Hindlimb muscle (tissue), 1 donor: Measurements from ENCODE around the gene TTLL10. TPM values are rescaled to one million over a fixed set of nuclear protein-coding genes. Genes with fewer than 3 reads are reported as not detected.

Experiments
- DNase-seq: peaks from one replicate; pipeline ENCODE4 v3.0.0-alpha.2; 2013
- polyA plus RNA-seq: library from polyadenylated mRNA; unstranded; fragments of 120-200 nt; gene quantifications from one replicate; pipeline ENCODE4 v1.2.1, GENCODE V29; 2013; ENCODE audit not compliant: insufficient read length

TTLL10 gene
- polyA plus RNA-seq = 0.25 TPM

DNA sequence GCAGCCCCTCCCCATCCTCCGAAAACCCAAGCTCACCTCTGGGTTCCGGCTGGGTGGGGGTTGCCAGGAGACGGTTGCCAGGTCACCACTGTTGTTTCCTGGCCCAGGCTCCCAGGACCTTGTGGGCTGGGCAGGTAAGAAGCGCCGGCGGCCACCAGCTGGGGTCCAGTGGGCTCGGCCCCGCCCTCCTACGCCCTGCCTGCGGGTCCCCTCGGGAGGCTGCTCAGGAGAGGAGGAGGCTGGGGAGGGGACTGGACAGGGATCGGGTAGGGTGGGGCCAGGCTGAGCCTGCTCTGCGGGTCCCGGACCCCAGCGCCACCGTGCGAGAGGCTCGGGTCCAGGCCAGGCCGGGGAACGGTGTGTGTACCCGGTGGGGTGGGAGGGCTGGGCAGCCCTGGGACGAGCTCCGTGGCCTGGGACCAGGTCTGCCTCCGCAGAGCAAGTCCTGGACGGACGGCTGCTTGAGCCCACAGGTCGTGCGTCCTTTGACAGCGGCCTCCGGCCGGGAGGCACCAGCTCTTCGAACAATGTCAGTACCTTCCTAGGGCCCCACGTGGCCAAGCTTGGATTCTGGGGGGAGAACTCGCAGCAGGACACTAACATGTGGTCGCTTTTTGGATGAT is at the start of gene TTLL10:
TSS of gene TTLL10 (plus strand) at position 88 of the 623 bp plus-strand sequence. CDS start 5,336 bp downstream, outside the sequence.
- no peak for DNase-seq

- DNase-seq = no peak
Measured at GRCh38 chr1:1124508-1124785, 49.2 kb upstream of the TTLL10 start.

- DNase-seq = no peak
Measured at GRCh38 chr1:1124786-1125642, 48.7 kb upstream of the TTLL10 start.

GRCh38 chr1:1125945-1126344 is 47.7 kb upstream of the TTLL10 start:
- DNase-seq = no peak

- DNase-seq = no peak
Measured at GRCh38 chr1:1127551-1128451, 45.9 kb upstream of the TTLL10 start.

GRCh38 chr1:1128454-1129139 is 45.1 kb upstream of the TTLL10 start:
- no peak for DNase-seq

DNA sequence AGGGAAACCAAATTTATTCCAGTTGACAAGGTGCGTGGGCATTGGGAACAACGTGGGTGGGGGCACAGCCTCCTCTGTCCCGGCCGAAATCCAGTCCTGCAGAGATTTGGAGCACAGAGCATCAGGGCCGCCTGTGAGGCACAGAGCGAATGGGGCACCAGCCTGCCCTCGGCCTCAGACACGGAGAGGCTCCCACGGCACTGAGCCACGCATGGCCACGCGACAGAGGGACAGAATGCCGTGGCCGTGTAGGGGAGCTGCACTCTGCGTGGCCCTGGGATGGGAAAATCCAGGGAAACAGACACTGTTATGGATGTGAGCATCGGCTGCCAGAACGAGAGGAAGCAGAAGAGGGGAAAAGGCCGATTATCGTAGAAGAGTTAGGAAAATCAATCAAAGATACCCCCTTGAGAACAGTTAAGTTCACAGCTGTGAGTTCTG is 44.3 kb upstream of the TTLL10 start:
- peak; percentile 57 for DNase-seq

DNA sequence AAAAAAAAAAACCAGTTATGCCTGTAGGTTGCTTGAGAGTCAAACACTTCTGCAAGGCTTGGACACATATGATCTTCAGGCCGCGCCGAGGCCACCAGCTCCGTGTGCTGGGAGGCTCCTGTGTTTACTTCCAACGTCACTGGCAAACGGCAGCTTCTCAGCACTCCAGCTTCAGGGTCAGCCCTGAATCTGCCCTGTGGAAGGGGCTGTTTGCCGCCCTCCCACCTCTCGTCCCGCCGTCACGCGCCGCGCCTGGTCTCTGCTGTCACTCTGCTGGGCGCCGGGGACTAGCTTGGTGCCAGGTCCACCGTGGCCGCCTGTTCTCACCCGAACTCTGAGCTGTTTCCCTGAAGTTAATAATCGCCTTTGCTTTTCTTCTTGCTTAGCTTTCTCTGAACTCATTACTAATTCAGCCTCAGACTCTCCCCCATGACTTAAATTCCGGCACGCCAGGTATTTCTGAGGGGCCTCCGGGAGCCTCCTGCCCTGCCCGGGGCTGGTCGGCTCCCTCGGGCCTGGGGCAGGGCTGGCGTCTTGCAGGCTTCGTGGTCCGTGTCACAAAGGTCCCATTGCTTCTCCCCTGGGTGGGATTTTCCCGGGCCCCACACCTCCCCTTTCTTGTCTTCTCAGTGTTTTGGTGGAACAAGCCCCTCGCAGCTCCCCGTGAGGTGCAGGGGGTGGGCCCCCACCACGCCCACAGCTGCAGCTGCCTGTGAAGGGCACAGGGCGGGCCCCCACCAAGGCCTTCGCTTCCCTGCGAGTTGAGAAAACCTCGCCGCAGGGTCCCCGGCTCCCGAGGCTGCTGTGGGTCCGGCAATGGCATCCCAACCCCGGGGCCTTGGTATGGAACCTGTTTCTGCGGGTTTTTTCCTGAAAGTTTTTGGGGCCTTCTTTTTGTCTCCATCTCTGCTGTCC is 43.2 kb upstream of the TTLL10 start:
- DNase-seq = no peak

- no peak for DNase-seq
Measured at GRCh38 chr1:1132042-1132950, 41.4 kb upstream of the TTLL10 start.

GRCh38 chr1:1132956-1133750 is 40.5 kb upstream of the TTLL10 start:
- peak; percentile 80 for DNase-seq

- no peak for DNase-seq
Measured at GRCh38 chr1:1134300-1134970, 39.2 kb upstream of the TTLL10 start.

DNA sequence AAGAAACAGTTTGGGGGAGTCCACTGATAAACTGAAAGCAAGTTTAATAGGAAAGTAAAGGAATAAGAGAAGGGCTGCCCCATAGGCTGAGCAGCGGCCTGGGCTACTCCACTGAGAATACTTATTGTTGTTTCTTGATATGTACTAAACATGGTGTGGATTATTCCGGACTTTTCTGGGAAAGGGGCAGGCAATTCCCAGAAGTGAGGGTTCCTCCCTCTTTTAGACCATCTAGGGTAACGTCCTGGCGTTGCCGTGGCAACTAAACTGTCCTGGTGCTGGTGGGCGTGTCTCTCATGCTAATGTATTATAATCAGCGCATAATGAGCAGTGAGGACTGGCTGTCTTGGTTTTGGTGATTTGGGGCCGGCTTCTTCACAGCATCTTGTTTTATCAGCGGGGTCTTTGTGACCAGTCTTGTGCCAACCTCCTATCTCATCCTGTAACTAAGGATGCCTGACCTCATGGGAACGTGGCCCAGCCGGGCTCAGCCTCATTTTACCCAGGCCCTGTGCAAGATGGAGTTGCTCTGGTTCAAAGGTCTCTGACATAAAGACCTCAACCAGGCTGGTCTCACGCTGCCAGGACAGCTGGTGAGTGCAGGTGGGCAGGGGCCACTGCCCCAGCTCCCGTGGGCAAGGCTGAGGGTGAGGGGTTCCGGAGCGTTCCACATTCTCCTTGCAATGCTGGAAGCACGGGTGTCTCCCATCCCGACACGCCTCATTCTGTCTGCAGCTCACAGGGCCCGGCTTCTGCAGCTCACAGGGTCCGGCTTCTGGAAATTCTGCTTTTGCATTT is 38.1 kb upstream of the TTLL10 start:
- DNase-seq = no peak

DNA sequence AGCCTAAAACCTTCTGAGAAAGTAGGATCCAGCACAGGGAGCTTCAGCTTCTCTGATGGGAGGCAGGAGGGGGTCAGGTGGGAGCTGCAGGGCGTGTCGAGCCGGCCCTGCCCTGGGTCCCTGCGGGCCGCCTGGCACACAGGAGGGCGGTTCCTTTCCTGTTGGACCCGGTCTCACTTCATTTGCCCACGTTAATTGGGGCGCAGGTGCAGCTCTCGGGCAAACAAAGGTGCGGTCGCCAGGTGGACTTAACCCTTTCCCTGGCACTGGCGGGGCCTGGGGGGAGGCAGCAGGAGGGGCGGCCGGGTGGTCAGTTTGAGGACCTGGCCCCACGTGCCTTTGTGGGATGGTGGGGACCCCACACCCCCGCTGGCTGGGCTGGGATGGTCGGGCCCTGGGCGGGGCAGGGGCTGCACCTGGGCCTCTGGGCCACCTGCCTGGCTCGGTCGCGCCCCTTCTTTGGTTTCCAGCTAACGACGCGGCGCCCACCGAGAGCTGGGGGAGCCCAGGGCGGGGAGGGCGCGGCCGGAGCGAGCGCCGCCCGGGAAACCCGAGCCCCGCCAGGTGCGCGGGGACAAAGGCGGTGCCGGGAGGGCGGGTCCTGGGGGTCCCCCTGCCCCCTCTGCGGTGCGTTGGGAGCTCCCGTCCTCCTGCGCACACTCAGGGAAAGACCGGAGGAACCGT is 37.0 kb upstream of the TTLL10 start:
- DNase-seq = no peak

GRCh38 chr1:1137256-1138045 is 36.2 kb upstream of the TTLL10 start:
- no peak for DNase-seq

- DNase-seq = no peak
Measured at GRCh38 chr1:1140673-1141072, 33.0 kb upstream of the TTLL10 start.

DNA sequence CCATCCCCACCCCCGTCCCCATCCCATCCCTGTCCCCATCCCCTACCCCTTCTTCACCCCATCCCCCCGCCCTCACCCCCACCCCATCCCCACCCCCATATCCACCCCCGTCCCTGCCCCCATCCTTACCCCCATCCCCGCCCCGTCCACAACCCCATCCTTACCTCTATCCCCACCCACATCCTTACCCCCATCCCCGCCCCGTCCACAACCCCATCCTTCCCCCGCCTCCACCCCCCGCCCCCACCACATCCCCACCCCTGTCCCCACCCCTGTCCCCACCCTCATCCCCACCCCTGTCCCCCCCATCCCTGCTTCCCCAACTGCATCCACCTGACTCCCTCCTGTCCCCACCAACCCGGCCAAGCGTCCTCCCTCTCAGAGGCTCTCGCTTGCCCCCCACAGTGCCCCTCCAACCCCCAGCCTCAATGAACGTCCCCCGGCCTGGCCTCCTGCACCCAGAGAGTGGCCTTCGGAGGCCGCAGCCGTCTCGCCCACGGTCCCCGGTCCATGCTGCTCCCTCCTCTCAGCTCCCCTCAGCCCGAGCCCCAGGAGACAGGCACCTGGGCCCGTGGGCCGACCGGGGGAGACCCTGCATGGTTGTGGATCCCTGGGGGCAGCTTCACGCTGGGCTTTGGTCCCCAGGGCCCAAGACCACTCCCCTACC is 32.3 kb upstream of the TTLL10 start:
- no peak for DNase-seq
